ENCODE data around the gene LENEP. TPM values are rescaled to one million over a fixed set of nuclear protein-coding genes. Genes with fewer than 3 reads are reported as not detected.

LENEP gene
- total and polyA plus RNA-seq, 2 donors (not counting 1 experiment from before 2014, with no cell fraction given), result not detected

- DNase-seq (ENCODE audit: low read depth in 2 of 2), result peak; percentile 68 to 79
- Histone ChIP-seq H2AFZ (ENCODE audit: low read length) (no peak overlapping the region), H3K27me3 (ENCODE audit: control insufficient read depth, insufficient read depth, low read length) (no peaks in the 10 kb centered on the region)
Measured at GRCh38 chr1:154955039-154955717, 38.2 kb upstream of the LENEP start.

DNA sequence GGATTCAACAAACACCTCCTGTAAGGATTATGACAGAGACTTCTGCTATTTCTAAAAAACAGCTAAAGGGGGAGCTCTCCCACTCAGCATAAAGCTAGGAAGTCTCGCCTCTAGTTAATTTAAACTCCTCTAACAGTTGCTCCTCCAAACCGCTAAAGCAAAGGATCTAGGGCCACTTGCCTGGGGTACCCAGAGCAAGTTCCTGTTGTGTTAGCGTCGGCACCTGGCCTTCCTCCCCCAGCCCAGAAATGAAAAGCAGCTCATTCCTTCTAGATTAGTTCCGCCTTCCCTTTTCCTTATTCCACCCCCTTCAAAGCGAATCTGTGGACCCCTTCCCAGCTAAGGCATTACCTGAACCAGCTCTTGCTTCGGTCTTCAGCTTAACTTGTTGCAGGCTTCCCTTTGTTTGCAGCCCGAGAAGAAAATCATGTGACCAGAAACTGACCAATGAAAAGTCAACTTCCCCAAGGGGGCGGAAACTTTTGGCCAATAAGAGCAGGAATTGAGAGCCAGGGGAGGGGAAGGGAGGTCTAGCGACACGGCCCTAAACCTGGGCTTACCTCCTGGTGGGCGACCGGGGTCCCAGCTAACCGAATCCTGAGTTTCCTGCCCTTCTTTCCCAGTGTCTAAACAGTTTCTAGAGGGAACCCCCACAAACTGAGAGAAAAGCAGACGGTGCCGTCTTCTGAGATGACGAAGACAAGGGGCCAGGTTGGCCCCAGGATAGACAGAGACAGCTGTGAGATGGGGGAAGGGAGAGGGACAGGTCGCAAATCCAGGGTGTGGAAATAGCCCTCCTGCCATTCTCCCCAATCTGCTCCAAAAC lies 37.5 kb upstream of the LENEP start, which contains the start of gene PBXIP1:
TSS of gene PBXIP1 (minus strand) at position 382 of the 826 bp plus-strand sequence. CDS start 2,378 bp downstream, outside the sequence.
- TF ChIP-seq CTCF (conservative IDR thresholded peaks at IDR 0.05 in 1 of 2, IDR thresholded peaks at IDR 0.05 in 1 of 2; ENCODE audit: low read depth in 1 of 2, low read length in 2 of 2) (peak; percentile 42 to 44), EZH2 (IDR thresholded peaks at IDR 0.05; ENCODE audit: low read length, missing control alignments) (no peak)
- peaks cover 9% of the 10 kb centered on the region for H3K79me2 ChIP-seq (ENCODE audit: control insufficient read depth, insufficient read depth, low read length)
- H3K4me2 ChIP-seq (ENCODE audit: extremely low read depth, insufficient read depth, low read length), result peak within 1 kb of the TSS; percentile 99
- H3K36me3 ChIP-seq (ENCODE audit: control insufficient read depth, insufficient read depth, low read length), result peaks cover 5% of the 10 kb centered on the region
- H4K20me1 ChIP-seq (ENCODE audit: control insufficient read depth, extremely low read depth, insufficient read depth, low read length), result no peaks in the 10 kb centered on the region
- peak within 1 kb of the TSS; percentile 81 for H3K27ac ChIP-seq (ENCODE audit: insufficient read depth, low read length)
- H2AFZ ChIP-seq (ENCODE audit: low read length), result peak within 1 kb of the TSS; percentile 66
- H3K9me3 ChIP-seq (ENCODE audit: control insufficient read depth, insufficient read depth, low read depth, low read length), result no peaks in the 10 kb centered on the region
- peak; percentile 86 to 89 for DNase-seq (ENCODE audit: low read depth in 2 of 2)
- H3K9ac ChIP-seq (ENCODE audit: insufficient read depth, low read length), result peak within 1 kb of the TSS; percentile 73
- H3K27me3 ChIP-seq (ENCODE audit: control insufficient read depth, insufficient read depth, low read length), result no peaks in the 10 kb centered on the region
- peak within 1 kb of the TSS; percentile 59 to 83 (median 72) for H3K4me3 ChIP-seq (replicated peaks in 1 of 4; ENCODE audit: control extremely low read depth in 1 of 4, insufficient read depth in 1 of 4, low read depth in 3 of 4, low read length in 4 of 4)
- peaks cover 16% of the 10 kb centered on the region for H3K4me1 ChIP-seq (ENCODE audit: control insufficient read depth, extremely low read depth, insufficient read depth, low read length)

More at GRCh38 chr1:154955039-154955717, 38.2 kb upstream of the LENEP start:
- no peaks in the 10 kb centered on the region for H3K9me3 ChIP-seq (ENCODE audit: control insufficient read depth, insufficient read depth, low read depth, low read length)
- TF ChIP-seq CTCF (conservative IDR thresholded peaks at IDR 0.05 in 1 of 2, IDR thresholded peaks at IDR 0.05 in 1 of 2; ENCODE audit: low read depth in 1 of 2, low read length in 2 of 2) (no peak), EZH2 (IDR thresholded peaks at IDR 0.05; ENCODE audit: low read length, missing control alignments) (no peak)
- H3K36me3 ChIP-seq (ENCODE audit: control insufficient read depth, insufficient read depth, low read length), result peaks cover 5% of the 10 kb centered on the region
- H3K9ac ChIP-seq (ENCODE audit: insufficient read depth, low read length), result peak overlapping the region; percentile 73
- peak overlapping the region; percentile 81 for H3K27ac ChIP-seq (ENCODE audit: insufficient read depth, low read length)
- peak overlapping the region; percentile 99 for H3K4me2 ChIP-seq (ENCODE audit: extremely low read depth, insufficient read depth, low read length)
- peak overlapping the region; percentile 59 to 83 (median 72) for H3K4me3 ChIP-seq (replicated peaks in 1 of 4; ENCODE audit: control extremely low read depth in 1 of 4, insufficient read depth in 1 of 4, low read depth in 3 of 4, low read length in 4 of 4)
- H3K4me1 ChIP-seq (ENCODE audit: control insufficient read depth, extremely low read depth, insufficient read depth, low read length), result peaks cover 11% of the 10 kb centered on the region
- no peaks in the 10 kb centered on the region for H4K20me1 ChIP-seq (ENCODE audit: control insufficient read depth, extremely low read depth, insufficient read depth, low read length)
- peaks cover 3% of the 10 kb centered on the region for H3K79me2 ChIP-seq (ENCODE audit: control insufficient read depth, insufficient read depth, low read length)

DNA sequence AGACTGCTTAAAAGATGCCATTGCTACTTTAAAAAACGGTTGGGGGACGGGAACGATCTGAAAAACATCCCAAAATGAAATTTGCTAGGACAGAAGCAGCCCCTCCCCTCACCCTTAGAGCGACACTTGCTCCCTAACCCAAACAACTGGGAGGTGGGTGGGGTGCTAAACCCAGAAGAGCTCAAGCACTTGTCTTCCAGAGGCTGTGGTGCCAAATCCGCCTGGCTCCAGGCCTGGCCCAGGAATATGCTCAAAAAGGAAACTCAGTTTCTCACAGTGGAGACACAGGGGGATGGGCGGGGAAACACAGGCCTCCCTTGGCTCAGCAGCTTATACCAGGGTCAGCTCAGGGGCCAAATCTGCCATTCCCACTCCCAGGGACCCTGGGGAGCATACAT lies 36.8 kb upstream of the LENEP start:
- no peaks in the 10 kb centered on the region for H3K9me3 ChIP-seq (ENCODE audit: control insufficient read depth, insufficient read depth, low read depth, low read length)
- peak overlapping the region; percentile 0 for H2AFZ ChIP-seq (ENCODE audit: low read length)
- no peaks in the 10 kb centered on the region for H3K27me3 ChIP-seq (ENCODE audit: control insufficient read depth, insufficient read depth, low read length)
- H3K9ac ChIP-seq (ENCODE audit: insufficient read depth, low read length), result no peak overlapping the region
- peak overlapping the region in 3 of 4 experiments; percentile 67 to 83 (median 77) for H3K4me3 ChIP-seq (replicated peaks in 1 of 4; ENCODE audit: control extremely low read depth in 1 of 4, insufficient read depth in 1 of 4, low read depth in 3 of 4, low read length in 4 of 4)
- TF ChIP-seq CTCF (conservative IDR thresholded peaks at IDR 0.05 in 1 of 2, IDR thresholded peaks at IDR 0.05 in 1 of 2; ENCODE audit: low read depth in 1 of 2, low read length in 2 of 2) (no peak), EZH2 (IDR thresholded peaks at IDR 0.05; ENCODE audit: low read length, missing control alignments) (no peak)
- H3K36me3 ChIP-seq (ENCODE audit: control insufficient read depth, insufficient read depth, low read length), result peaks cover 5% of the 10 kb centered on the region
- H3K79me2 ChIP-seq (ENCODE audit: control insufficient read depth, insufficient read depth, low read length), result peaks cover 11% of the 10 kb centered on the region
- H3K4me1 ChIP-seq (ENCODE audit: control insufficient read depth, extremely low read depth, insufficient read depth, low read length), result peaks cover 16% of the 10 kb centered on the region
- H3K4me2 ChIP-seq (ENCODE audit: extremely low read depth, insufficient read depth, low read length), result peak overlapping the region; percentile 99
- H4K20me1 ChIP-seq (ENCODE audit: control insufficient read depth, extremely low read depth, insufficient read depth, low read length), result no peaks in the 10 kb centered on the region
- H3K27ac ChIP-seq (ENCODE audit: insufficient read depth, low read length), result peak overlapping the region; percentile 81
- DNase-seq (ENCODE audit: low read depth in 2 of 2), result no peak
